NCI-H128 (cell line): ENCODE data around the gene RPS6KA2.
"Not testable (repeated sequence)": the region's sequence is repeated elsewhere in the genome, so short reads cannot be mapped to it uniquely, and the experiment has no call there.

Experiments
- DNase-seq: peaks from one replicate; lab custom pipeline; 2025; ENCODE audit not compliant: unreplicated experiment; lab: John Stamatoyannopoulos, UW

RPS6KA2 gene

GRCh38 chr6:166382933-166383801, 243.9 kb downstream of the RPS6KA2 start, which contains the start of gene MPC1:
MPC1 (minus strand) TSS chr6:166382940; CDS start chr6:166382876, 64 bp downstream.
- DNase-seq: peak; percentile 87

GRCh38 chr6:166382500-166382932, 244.5 kb downstream of the RPS6KA2 start:
- no peak for DNase-seq

- peak; percentile 24 for DNase-seq
These were observed 245.1 kb downstream of the RPS6KA2 start for GRCh38 chr6:166381733-166382499.

- DNase-seq: no peak
These were observed 245.7 kb downstream of the RPS6KA2 start for GRCh38 chr6:166381381-166381732.

GRCh38 chr6:166379800-166380199, 247.3 kb downstream of the RPS6KA2 start:
- DNase-seq: no peak

GRCh38 chr6:166379103-166379586, 247.9 kb downstream of the RPS6KA2 start:
- DNase-seq: no peak

GRCh38 chr6:166377721-166378120, 249.3 kb downstream of the RPS6KA2 start:
- DNase-seq: no peak

GRCh38 chr6:166375013-166375412, 252.0 kb downstream of the RPS6KA2 start:
- no peak for DNase-seq

- no peak for DNase-seq
These were observed 256.6 kb downstream of the RPS6KA2 start for GRCh38 chr6:166370489-166370888.

- no peak for DNase-seq
These were observed 257.3 kb downstream of the RPS6KA2 start for GRCh38 chr6:166369782-166370181.

GRCh38 chr6:166366921-166367320, 260.1 kb downstream of the RPS6KA2 start:
- no peak for DNase-seq

GRCh38 chr6:166365806-166366205, 261.2 kb downstream of the RPS6KA2 start:
- no peak for DNase-seq

GRCh38 chr6:166365221-166365620, 261.8 kb downstream of the RPS6KA2 start:
- no peak for DNase-seq

GRCh38 chr6:166364456-166364855, 262.6 kb downstream of the RPS6KA2 start:
- no peak for DNase-seq

GRCh38 chr6:166362427-166362826, 264.6 kb downstream of the RPS6KA2 start:
- DNase-seq: not testable (repeated sequence)

GRCh38 chr6:166361077-166361429, 266.0 kb downstream of the RPS6KA2 start:
- DNase-seq: no peak

GRCh38 chr6:166360243-166361076, 266.6 kb downstream of the RPS6KA2 start:
- DNase-seq: no peak
